ENCODE data around the gene SNRNP25. TPM values are rescaled to one million over a fixed set of nuclear protein-coding genes. Genes with fewer than 3 reads are reported as not detected.

SNRNP25 gene
- total RNA-seq, 1 donor from 2014 or later = 23.0 TPM

GRCh38 chr16:77273-77806 is 23.7 kb downstream of the SNRNP25 start:
- no peak for DNase-seq (ENCODE audit: low spot score)

GRCh38 chr16:77807-78443 is 24.3 kb downstream of the SNRNP25 start, which contains the start of gene MPG:
TSS of gene MPG (plus strand) at chr16:78225. CDS start at chr16:78310, 85 bp downstream.
- DNase-seq (ENCODE audit: low spot score) = peak; percentile 95

GRCh38 chr16:78444-79150 is 25.0 kb downstream of the SNRNP25 start:
- no peak for DNase-seq (ENCODE audit: low spot score)

GRCh38 chr16:79151-80054 is 25.8 kb downstream of the SNRNP25 start:
- DNase-seq (ENCODE audit: low spot score) = no peak

GRCh38 chr16:83060-83603 is 29.5 kb downstream of the SNRNP25 start:
- DNase-seq (ENCODE audit: low spot score) = no peak

GRCh38 chr16:83781-84615 is 30.4 kb downstream of the SNRNP25 start:
- no peak for DNase-seq (ENCODE audit: low spot score)

GRCh38 chr16:84718-85406 is 31.2 kb downstream of the SNRNP25 start:
- no peak for DNase-seq (ENCODE audit: low spot score)

- DNase-seq (ENCODE audit: low spot score) = no peak
Measured at GRCh38 chr16:85407-85782, 31.8 kb downstream of the SNRNP25 start.

- DNase-seq (ENCODE audit: low spot score) = no peak
Measured at GRCh38 chr16:85865-86264, 32.2 kb downstream of the SNRNP25 start.

- DNase-seq (ENCODE audit: low spot score) = no peak
Measured at GRCh38 chr16:86483-86952, 32.9 kb downstream of the SNRNP25 start.

- no peak for DNase-seq (ENCODE audit: low spot score)
Measured at GRCh38 chr16:88613-89012, 35.0 kb downstream of the SNRNP25 start.

- DNase-seq (ENCODE audit: low spot score) = no peak
Measured at GRCh38 chr16:89391-90302, 36.0 kb downstream of the SNRNP25 start.

GRCh38 chr16:91484-91883 is 37.9 kb downstream of the SNRNP25 start:
- no peak for DNase-seq (ENCODE audit: low spot score)

GRCh38 chr16:92431-93339 is 39.1 kb downstream of the SNRNP25 start:
- no peak for DNase-seq (ENCODE audit: low spot score)

GRCh38 chr16:94918-95265 is 41.3 kb downstream of the SNRNP25 start:
- no peak for DNase-seq (ENCODE audit: low spot score)

GRCh38 chr16:96935-97381 is 43.3 kb downstream of the SNRNP25 start:
- DNase-seq (ENCODE audit: low spot score) = peak; percentile 96

GRCh38 chr16:97822-98221 is 44.2 kb downstream of the SNRNP25 start:
- no peak for DNase-seq (ENCODE audit: low spot score)

- DNase-seq (ENCODE audit: low spot score) = no peak
Measured at GRCh38 chr16:100989-101388, 47.4 kb downstream of the SNRNP25 start.

All from mesenteric fat pad (tissue), 1 donor.